SK-N-MC (cell line): ENCODE measurements around the gene EXOC3L4.

Source experiments
- EZH2 ChIP-seq: fragments of 200-600 bp; sonication (generic); IDR thresholded peaks from one replicate; pipeline ENCODE4 v1.6.1; 2017; ENCODE audit warnings: antibody characterized with exemption
- POLR2AphosphoS5 ChIP-seq: IDR thresholded peaks from 2 replicates; pipeline ENCODE4 v1.6.1; 2012; ENCODE audit warnings: mild to moderate bottlenecking, low read depth, low read length, borderline replicate concordance

- TF ChIP-seq EZH2 (no peak), POLR2AphosphoS5 (no peak)
Measured at GRCh38 chr14:103136388-103137271, 42.1 kb downstream of the EXOC3L4 start.
